ENCODE results near the gene KRTAP10-12.

KRTAP10-12 gene

DNA sequence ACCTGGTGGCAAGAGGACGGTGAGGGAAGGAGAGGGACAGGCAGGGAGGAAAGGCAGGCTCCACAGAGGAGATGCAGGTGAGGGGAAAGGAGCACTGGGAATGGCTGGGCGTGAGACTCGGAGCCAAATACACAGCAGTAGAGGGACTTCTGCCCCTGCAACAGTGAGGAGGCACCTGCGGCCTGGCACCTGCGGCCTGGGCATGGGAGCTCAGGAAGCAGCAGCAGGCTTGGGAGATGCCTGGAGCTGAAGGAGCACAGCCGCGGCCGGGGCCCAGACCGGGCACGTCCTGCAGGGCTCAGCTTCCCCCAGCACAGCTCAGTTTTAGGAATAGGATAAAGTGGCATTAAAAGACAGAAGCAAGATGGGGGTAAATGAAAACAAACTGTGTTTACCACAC lies 35.3 kb downstream of the KRTAP10-12 start:
- FAIRE-seq (no peak), DNase-seq (ENCODE audit: insufficient read length) (no peak)
- TF ChIP-seq POLR2A (IDR thresholded peaks at IDR 0.05; ENCODE audit: low read depth, low read length) (no peak), TAF1 (IDR thresholded peaks at IDR 0.05; ENCODE audit: borderline replicate concordance, low read depth, low read length) (no peak), POLR2AphosphoS5 (IDR thresholded peaks at IDR 0.05; ENCODE audit: low read depth, low read length) (no peak)

DNA sequence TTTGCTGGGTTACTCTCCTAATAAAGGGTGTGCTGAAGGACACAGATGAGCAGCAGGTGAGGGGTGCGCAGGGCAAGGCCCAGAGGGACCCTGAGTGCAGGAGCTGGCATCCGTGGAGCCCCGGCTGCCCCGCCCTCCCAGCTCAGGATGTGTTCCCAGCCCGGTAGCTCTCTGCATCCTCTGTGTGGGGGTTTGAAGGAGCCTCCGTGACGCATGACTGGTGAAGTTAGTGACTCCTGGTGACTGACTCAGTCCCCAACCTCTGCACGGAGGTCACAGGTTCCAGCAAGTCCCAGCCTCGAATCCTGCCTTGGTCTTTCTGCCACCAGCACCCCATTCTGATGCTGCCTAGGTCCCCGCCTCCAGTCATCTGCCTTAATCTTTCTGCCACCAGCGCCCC lies 36.0 kb downstream of the KRTAP10-12 start:
- FAIRE-seq: no peak
- TF ChIP-seq POLR2A (IDR thresholded peaks at IDR 0.05; ENCODE audit: low read depth, low read length) (no peak), POLR2AphosphoS5 (IDR thresholded peaks at IDR 0.05; ENCODE audit: low read depth, low read length) (no peak), TAF1 (IDR thresholded peaks at IDR 0.05; ENCODE audit: borderline replicate concordance, low read depth, low read length) (no peak)

DNA sequence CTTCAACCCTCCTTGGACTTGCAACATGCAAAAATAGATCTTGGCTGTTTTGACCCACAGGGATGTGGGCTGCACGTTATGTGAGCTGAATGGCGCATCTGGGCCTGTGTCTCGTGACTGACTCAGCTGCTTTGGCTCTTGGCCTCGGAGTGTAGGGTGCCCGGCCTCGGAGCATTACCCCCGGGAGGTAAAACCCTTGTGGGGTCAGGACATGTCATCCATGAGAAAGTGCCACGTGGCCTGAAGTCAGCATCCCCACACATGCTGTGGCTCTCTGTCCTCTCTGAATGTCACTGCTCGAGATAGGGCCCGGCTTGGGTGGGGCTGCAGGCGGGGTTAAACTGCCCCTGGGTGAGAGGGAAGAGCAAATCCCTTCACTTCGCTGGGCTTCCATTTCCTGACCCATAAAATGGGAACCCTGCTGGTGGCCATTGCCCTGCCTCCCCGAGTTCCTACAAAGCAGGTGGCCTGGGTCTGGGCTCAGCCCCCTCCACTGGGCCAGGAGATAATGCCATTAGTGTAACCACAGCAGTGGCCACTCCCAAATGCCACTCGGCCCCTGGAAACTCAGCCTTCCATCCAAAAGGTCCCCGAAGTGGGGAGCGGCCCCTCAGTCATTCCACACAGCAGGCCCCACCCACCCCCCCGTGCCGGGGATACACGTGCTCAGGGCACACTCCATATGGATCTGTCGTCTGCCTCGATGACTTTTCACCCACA lies 37.2 kb downstream of the KRTAP10-12 start:
- DNase-seq (ENCODE audit: insufficient read length): no peak
- no peak for FAIRE-seq
- no peak for TF ChIP-seq TAF1 (IDR thresholded peaks at IDR 0.05; ENCODE audit: borderline replicate concordance, low read depth, low read length)
- TF ChIP-seq POLR2AphosphoS5 (IDR thresholded peaks at IDR 0.05; ENCODE audit: low read depth, low read length): no peak
- no peak for TF ChIP-seq POLR2A (IDR thresholded peaks at IDR 0.05; ENCODE audit: low read depth, low read length)

More for the DNA sequence above, 36.0 kb downstream of the KRTAP10-12 start:
- no peak for DNase-seq (ENCODE audit: insufficient read length)

DNA sequence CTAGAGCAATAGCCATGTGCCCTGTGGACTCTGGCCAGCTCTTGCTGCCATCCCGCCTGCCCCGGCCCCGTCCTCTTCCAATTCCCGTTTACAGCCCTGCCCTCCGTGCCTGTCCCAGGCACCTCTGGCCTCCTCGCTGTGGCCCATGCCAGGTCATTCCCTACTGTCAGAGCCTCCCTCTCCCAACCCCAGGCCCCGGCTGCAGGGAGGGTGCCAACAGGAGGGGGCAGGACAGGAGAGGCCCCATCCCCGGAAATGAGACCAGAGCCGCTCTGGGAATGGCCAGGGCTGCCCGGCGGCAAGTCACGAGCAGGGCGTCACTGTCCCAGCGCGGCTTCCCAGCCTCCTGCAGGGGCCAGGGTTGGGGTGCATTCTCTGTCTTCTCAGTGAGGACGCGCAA lies 37.9 kb downstream of the KRTAP10-12 start:
- DNase-seq (ENCODE audit: insufficient read length) (no peak), FAIRE-seq (no peak)
- TF ChIP-seq TAF1 (IDR thresholded peaks at IDR 0.05; ENCODE audit: borderline replicate concordance, low read depth, low read length) (no peak), POLR2A (IDR thresholded peaks at IDR 0.05; ENCODE audit: low read depth, low read length) (no peak), POLR2AphosphoS5 (IDR thresholded peaks at IDR 0.05; ENCODE audit: low read depth, low read length) (no peak)

DNA sequence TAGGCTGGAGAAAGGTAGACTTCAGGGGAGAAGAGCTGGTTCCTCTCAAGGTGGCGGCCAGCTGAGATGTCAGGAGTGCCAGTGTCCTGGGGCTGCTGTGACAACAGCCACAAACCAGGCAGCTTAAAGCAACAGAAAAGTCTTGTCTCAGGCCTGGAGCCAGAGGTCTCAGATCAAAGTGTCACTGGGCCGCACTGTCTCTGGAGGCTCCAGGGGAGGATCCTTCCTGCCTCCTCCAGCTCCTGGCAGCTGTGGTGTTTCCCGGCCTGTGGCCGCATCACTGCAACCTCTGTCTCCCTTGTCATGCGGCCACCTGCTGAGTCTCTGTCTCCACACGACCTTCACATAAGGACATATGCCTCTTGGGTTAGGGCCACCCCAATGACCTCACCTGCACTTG lies 38.8 kb downstream of the KRTAP10-12 start:
- TF ChIP-seq TAF1 (IDR thresholded peaks at IDR 0.05; ENCODE audit: borderline replicate concordance, low read depth, low read length): no peak
- no peak for TF ChIP-seq POLR2AphosphoS5 (IDR thresholded peaks at IDR 0.05; ENCODE audit: low read depth, low read length)
- no peak for FAIRE-seq

DNA sequence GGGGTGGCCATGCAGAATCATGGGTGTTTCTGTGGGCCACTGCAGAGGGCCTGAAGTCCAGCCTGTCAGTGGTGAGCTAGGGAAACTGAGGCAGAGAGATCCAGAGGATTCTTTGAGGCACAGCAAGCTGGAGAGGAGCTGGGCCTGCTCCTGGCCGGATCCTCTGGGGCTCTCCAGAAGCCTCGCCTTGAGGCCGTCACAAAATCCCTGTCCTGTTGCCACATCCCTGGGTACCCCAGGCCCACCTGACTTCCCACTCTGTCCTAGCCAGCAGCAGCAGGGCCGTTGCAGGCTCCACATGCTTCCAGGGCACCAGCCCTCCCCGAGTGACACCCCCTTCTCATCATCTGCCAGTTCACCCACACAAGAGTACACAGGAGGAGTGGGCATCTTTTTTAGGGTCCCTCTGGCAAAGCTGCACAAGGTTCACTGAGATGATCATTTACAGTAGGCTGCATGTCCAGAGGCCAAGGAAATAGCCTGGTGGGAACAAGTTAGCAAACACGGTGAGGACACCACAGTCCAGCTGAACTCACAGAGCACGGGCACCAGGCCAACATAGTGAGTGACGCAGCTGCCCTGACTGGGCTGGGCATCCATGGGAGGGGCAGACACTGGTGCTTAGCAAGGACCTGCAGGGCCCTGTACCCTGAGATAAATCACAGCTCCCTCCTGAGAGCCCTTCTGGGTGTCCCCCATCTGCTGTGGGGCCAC lies 39.5 kb downstream of the KRTAP10-12 start:
- FAIRE-seq: no peak
- no peak for DNase-seq (ENCODE audit: insufficient read length)
- TF ChIP-seq TAF1 (IDR thresholded peaks at IDR 0.05; ENCODE audit: borderline replicate concordance, low read depth, low read length) (no peak), POLR2AphosphoS5 (IDR thresholded peaks at IDR 0.05; ENCODE audit: low read depth, low read length) (no peak), POLR2A (IDR thresholded peaks at IDR 0.05; ENCODE audit: low read depth, low read length) (no peak)

More for the DNA sequence above, 38.8 kb downstream of the KRTAP10-12 start:
- DNase-seq (ENCODE audit: insufficient read length): no peak

DNA sequence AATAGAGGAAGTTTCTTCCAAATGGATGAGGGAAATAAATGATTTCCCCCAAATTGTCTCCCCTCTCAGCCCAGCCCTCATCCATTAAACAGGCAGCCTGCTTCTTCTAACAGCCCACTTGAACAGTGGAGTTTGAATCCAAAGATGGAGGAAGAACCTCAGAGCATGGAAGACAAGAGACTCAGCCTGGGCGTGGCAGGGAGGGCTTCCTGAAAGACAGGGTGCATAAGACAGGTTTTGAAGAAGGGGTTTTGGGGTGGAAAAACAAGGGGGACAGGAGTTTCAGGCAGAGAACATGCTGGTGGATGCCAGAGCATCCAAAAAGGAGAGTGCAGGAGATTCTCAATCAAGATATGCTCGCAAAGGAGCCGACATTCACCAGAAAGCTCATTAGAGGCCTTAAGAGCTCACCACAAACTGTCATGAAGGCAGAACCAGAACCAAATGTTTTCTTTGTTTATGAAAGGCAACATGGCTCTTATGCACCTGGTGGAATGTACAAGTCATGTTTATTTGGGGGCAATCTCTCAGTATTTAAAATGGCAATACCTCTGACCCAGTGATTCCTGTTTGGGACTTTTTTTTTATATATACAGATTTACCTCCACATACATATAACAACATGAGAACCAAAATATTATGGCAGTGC lies 40.9 kb downstream of the KRTAP10-12 start:
- DNase-seq (ENCODE audit: insufficient read length): no peak
- TF ChIP-seq POLR2A (IDR thresholded peaks at IDR 0.05; ENCODE audit: low read depth, low read length): no peak
- TF ChIP-seq TAF1 (IDR thresholded peaks at IDR 0.05; ENCODE audit: borderline replicate concordance, low read depth, low read length): no peak
- no peak for TF ChIP-seq POLR2AphosphoS5 (IDR thresholded peaks at IDR 0.05; ENCODE audit: low read depth, low read length)
- FAIRE-seq: no peak

DNA sequence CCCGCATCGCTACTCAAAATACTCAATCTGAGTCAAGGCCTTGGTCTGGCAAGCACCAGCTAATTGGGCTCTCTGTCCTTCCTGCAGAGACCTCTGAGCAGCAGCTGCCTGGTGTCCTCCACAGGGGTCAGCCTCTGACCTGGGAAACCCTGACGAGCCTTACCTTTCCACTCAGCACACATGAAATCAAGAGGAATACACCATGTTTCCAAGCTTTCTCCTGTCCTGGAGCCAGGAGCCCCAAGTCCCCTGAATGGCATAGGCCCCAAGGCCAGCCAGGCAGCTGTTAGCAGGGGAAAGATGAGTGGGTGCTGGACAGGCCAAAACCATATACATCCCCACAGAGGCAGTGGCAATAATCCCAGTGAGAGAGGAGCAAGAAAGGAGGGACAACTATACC lies 41.6 kb downstream of the KRTAP10-12 start:
- DNase-seq (ENCODE audit: insufficient read length) (no peak), FAIRE-seq (no peak)
- no peak for TF ChIP-seq TAF1 (IDR thresholded peaks at IDR 0.05; ENCODE audit: borderline replicate concordance, low read depth, low read length)
- TF ChIP-seq POLR2AphosphoS5 (IDR thresholded peaks at IDR 0.05; ENCODE audit: low read depth, low read length): no peak
- no peak for TF ChIP-seq POLR2A (IDR thresholded peaks at IDR 0.05; ENCODE audit: low read depth, low read length)

DNA sequence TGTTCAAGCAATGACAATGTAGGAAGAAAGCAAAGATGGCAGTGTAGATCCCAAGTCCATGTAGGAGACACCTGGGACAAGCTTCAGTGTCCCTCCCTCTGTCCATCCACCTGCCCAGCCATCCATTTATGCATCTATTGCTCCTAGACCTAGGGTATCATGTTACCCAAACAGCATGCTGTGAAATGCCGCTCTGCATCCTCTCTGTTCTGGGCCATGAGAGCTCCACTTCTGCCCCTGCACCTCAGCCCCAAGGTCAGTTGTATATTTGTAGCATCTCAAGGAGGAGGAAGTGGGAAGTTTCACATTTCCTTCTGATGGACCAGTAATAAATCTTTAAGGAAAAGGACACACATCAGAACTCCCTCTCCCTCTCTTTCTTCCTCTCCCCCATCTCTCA lies 42.3 kb downstream of the KRTAP10-12 start:
- DNase-seq (ENCODE audit: insufficient read length) (no peak), FAIRE-seq (no peak)
- TF ChIP-seq POLR2AphosphoS5 (IDR thresholded peaks at IDR 0.05; ENCODE audit: low read depth, low read length) (no peak), POLR2A (IDR thresholded peaks at IDR 0.05; ENCODE audit: low read depth, low read length) (no peak), TAF1 (IDR thresholded peaks at IDR 0.05; ENCODE audit: borderline replicate concordance, low read depth, low read length) (no peak)

DNA sequence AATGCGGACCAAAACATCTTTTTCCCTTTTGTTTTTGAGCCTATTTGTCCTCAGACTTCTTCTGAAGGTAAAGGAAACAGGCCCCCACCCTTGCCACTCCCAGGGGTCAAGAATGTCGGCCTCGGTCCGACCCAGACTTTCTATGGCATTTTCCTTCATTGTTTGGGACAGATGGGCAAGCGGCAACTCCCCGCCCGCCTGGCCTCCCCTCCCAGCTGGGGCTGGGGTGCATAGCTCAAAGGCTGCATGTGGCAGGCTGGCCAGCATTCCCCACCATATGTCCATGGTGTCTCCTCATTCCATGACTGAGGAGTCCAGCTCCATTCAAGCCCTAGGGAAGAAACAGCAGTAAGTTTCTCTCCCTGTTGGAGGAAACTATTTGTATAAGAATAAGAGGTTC lies 43.8 kb downstream of the KRTAP10-12 start:
- DNase-seq (ENCODE audit: insufficient read length) (no peak), FAIRE-seq (no peak)
- TF ChIP-seq POLR2A (IDR thresholded peaks at IDR 0.05; ENCODE audit: low read depth, low read length) (no peak), POLR2AphosphoS5 (IDR thresholded peaks at IDR 0.05; ENCODE audit: low read depth, low read length) (no peak), TAF1 (IDR thresholded peaks at IDR 0.05; ENCODE audit: borderline replicate concordance, low read depth, low read length) (no peak)

DNA sequence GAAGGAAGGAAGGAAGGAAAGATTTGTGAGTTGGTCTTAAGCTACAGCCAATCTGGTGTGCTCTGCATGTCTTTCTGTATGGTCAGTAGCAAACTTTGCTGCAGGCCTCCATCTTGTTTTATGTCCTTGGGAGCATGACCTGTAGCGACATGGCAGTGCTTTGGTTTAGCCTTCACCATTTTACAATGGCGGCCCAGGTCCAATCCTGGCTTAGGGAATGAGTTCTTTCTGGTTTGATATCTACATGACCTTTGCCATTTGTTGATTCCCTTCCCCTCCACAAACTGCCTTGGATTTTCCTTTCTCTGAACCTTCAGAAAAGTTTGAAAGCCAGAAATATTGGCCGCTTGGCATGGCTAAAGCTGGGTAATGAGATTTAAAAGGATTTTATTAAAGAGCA lies 44.9 kb downstream of the KRTAP10-12 start:
- DNase-seq (ENCODE audit: insufficient read length) (no peak), FAIRE-seq (no peak)
- no peak for TF ChIP-seq TAF1 (IDR thresholded peaks at IDR 0.05; ENCODE audit: borderline replicate concordance, low read depth, low read length)
- no peak for TF ChIP-seq POLR2AphosphoS5 (IDR thresholded peaks at IDR 0.05; ENCODE audit: low read depth, low read length)
- TF ChIP-seq POLR2A (IDR thresholded peaks at IDR 0.05; ENCODE audit: low read depth, low read length): no peak

All from GM12892 (cell line).